Measurements from ENCODE around the gene CANX. TPM values are rescaled to one million over a fixed set of nuclear protein-coding genes. Genes with fewer than 3 reads are reported as not detected.

Gene CANX
- total RNA-seq, 3 donors from 2014 or later (not counting 1 experiment from before 2014, with no cell fraction given) = 233 to 291 (median 260) TPM

DNA sequence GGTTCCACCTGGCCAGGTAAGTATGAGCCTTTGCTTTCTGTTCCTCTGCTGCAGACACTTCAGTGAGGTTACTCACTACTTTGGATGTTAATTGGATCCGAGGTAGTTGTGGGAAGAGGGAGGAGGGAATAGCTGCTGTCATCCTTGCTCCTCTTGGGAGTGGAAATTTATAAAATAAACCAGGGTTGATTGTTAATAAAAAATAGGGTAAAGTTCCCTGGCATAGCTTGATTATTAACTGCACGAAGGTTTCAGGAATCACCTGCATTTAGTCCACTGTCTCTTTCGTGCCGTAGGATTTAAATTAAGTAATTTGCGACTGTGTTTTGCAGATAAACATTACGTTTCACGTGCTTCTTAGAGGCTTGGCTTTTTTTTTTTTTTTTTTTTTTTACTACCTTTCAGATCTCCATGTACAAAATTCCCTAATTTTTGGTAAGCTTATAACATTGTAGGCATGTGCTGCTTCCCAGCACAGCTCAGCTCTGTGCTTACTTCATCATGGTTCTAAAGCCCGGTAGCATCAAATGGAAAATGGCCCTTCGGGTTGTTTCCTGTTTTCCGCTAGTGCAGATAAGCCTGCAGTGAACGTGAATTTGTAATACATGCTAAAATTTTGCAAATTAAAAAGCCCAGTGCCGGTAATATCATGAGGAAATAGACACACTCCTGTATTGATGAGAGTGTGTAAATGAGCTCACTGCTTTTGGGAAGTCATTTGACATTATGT is 68.1 kb downstream of the CANX start:
- H3K36me3 ChIP-seq (ENCODE audit: control insufficient read depth, insufficient read depth, low read length) = peaks cover 64% of the 10 kb centered on the region
- DNase-seq (no peak), ATAC-seq (no peak)
- H3K27me3 ChIP-seq (ENCODE audit: control insufficient read depth, insufficient read depth, low read length) = no peaks in the 10 kb centered on the region
- Mint-ChIP-seq H3K27me3 (ENCODE audit: low read depth in 2 of 2) (no peaks in the 10 kb centered on the region), H3K9me3 (no peaks in the 10 kb centered on the region), H3K4me3 (no peak overlapping the region), H3K4me1 (peaks cover 25 to 31% of the 10 kb centered on the region in 2 donors), H3K36me3 (no peaks in the 10 kb centered on the region), H3K27ac (no peak overlapping the region)
- WGBS (ENCODE audit: insufficient coverage) = 80% methylated on average over 12 of the region's 12 CpGs
- H3K9me3 ChIP-seq (ENCODE audit: control insufficient read depth, insufficient read depth, low read length) = no peaks in the 10 kb centered on the region
- H3K4me3 ChIP-seq (ENCODE audit: low read length) = no peak overlapping the region
- peaks cover 15% of the 10 kb centered on the region for H3K4me1 ChIP-seq (ENCODE audit: control insufficient read depth, insufficient read depth, low read length)
- TF ChIP-seq, protein P1, sequence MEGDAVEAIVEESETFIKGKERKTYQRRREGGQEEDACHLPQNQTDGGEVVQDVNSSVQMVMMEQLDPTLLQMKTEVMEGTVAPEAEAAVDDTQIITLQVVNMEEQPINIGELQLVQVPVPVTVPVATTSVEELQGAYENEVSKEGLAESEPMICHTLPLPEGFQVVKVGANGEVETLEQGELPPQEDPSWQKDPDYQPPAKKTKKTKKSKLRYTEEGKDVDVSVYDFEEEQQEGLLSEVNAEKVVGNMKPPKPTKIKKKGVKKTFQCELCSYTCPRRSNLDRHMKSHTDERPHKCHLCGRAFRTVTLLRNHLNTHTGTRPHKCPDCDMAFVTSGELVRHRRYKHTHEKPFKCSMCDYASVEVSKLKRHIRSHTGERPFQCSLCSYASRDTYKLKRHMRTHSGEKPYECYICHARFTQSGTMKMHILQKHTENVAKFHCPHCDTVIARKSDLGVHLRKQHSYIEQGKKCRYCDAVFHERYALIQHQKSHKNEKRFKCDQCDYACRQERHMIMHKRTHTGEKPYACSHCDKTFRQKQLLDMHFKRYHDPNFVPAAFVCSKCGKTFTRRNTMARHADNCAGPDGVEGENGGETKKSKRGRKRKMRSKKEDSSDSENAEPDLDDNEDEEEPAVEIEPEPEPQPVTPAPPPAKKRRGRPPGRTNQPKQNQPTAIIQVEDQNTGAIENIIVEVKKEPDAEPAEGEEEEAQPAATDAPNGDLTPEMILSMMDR (IDR thresholded peaks at IDR 0.05) = no peak
- H3K27ac ChIP-seq (ENCODE audit: low read length) = no peak overlapping the region
- intact Hi-C loops (cut with micrococcal nuclease) = no loop called here

DNA sequence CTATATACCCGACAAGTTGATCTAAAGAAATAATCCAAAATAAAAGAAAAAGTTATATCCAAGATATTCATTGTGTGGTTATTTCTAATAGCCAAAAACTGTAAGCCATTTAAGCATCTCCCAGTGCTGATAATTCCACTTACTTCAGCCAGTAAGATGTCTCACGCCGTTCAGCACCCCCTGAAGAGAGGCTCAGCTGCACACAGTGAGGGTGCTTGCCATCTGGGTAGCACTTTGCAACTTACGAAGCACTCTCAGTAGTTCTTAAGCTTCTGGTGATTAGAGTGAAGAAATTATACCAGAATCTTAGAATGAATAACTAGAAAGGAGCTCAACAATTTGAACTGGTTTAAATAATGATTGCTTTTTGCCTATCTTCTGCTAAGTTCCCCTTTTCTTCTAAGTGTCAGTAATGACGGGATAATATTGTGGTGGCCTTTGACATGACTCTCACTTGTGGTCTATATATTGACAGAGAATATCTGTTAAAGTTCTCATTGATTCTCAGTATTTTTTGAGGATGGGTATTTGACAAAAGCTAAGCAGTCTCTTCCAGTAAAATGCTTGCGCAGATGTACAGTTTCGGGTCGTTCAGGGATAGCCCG is 68.8 kb downstream of the CANX start:
- no peak overlapping the region for H3K27ac Mint-ChIP-seq
- H3K4me3 ChIP-seq (ENCODE audit: low read length) = no peak overlapping the region
- H3K4me1 ChIP-seq (ENCODE audit: control insufficient read depth, insufficient read depth, low read length) = peaks cover 8% of the 10 kb centered on the region
- no peaks in the 10 kb centered on the region for H3K9me3 ChIP-seq (ENCODE audit: control insufficient read depth, insufficient read depth, low read length)
- ATAC-seq (no peak), DNase-seq (no peak)
- H3K4me3 Mint-ChIP-seq = no peak overlapping the region
- WGBS (ENCODE audit: insufficient coverage) = 97% methylated on average over 8 of the region's 9 CpGs
- H3K9me3 Mint-ChIP-seq = no peaks in the 10 kb centered on the region
- TF ChIP-seq, protein P1 (IDR thresholded peaks at IDR 0.05) = no peak
- no peaks in the 10 kb centered on the region for H3K36me3 Mint-ChIP-seq
- intact Hi-C loops (cut with micrococcal nuclease) = no loop called here
- H3K4me1 Mint-ChIP-seq = peaks cover 22 to 24% of the 10 kb centered on the region in 2 donors
- no peaks in the 10 kb centered on the region for H3K27me3 ChIP-seq (ENCODE audit: control insufficient read depth, insufficient read depth, low read length)
- H3K27me3 Mint-ChIP-seq (ENCODE audit: low read depth in 2 of 2) = no peaks in the 10 kb centered on the region
- peaks cover 69% of the 10 kb centered on the region for H3K36me3 ChIP-seq (ENCODE audit: control insufficient read depth, insufficient read depth, low read length)
- H3K27ac ChIP-seq (ENCODE audit: low read length) = no peak overlapping the region

DNA sequence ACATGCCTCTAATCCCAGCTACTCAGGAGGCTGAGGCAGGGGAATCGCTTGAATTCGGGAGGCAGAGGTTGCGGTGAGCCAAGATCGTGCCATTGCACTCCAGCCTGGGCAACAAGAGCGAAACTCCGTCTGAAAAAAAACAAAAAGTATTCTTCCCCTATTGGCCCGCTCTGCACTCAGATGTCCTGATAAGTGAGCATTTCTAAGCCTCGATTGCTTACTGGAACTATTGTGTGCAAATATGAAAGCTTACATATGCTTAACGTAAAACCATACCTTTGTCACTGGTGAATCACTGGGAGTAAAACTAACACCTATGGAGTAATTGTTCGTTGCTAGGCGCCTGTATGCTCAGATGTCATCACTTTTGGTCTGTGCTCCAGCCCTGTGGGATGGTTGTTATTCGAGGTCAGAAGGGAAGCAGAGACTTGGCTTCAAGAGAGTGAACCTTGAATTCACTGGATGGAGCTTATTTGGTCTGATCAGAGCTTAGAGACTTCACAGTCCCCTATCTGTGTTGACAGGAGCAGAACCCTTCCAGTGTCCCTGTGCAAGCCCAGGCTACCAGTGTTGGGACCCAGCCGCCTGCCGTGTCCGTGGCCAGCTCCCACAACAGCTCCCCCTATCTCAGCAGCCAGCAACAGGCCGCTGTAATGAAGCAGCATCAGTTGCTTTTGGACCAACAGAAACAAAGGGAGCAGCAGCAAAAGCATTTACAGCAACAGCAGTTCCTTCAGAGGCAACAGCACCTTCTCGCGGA is 69.7 kb downstream of the CANX start:
- TF ChIP-seq, protein P1 (IDR thresholded peaks at IDR 0.05) = no peak
- Histone ChIP-seq H3K36me3 (ENCODE audit: control insufficient read depth, insufficient read depth, low read length) (peaks cover 77% of the 10 kb centered on the region), H3K27ac (ENCODE audit: low read length) (no peak overlapping the region), H3K9me3 (ENCODE audit: control insufficient read depth, insufficient read depth, low read length) (no peaks in the 10 kb centered on the region), H3K27me3 (ENCODE audit: control insufficient read depth, insufficient read depth, low read length) (no peaks in the 10 kb centered on the region), H3K4me1 (ENCODE audit: control insufficient read depth, insufficient read depth, low read length) (peaks cover 7% of the 10 kb centered on the region), H3K4me3 (ENCODE audit: low read length) (no peak overlapping the region)
- no peaks in the 10 kb centered on the region for H3K36me3 Mint-ChIP-seq
- no peak overlapping the region for H3K4me3 Mint-ChIP-seq
- H3K4me1 Mint-ChIP-seq = peaks cover 18 to 19% of the 10 kb centered on the region in 2 donors
- no peak for DNase-seq
- H3K27ac Mint-ChIP-seq = no peak overlapping the region
- WGBS (ENCODE audit: insufficient coverage) = 94% methylated on average over 18 of the region's 18 CpGs
- no peak for ATAC-seq
- intact Hi-C loops (cut with micrococcal nuclease) = no loop called here
- H3K27me3 Mint-ChIP-seq (ENCODE audit: low read depth in 2 of 2) = no peaks in the 10 kb centered on the region
- H3K9me3 Mint-ChIP-seq = no peaks in the 10 kb centered on the region

All from natural killer cell (primary cell).